Neural cell (in vitro differentiated cells): ENCODE measurements around the gene C2CD2L.

Experiments
- CTCF ChIP-seq: fragments of 450-650 bp; IDR thresholded peaks from 2 replicates; pipeline ENCODE4 v1.5.1; 2014; ENCODE audit warnings: antibody characterized with exemption, mild to moderate bottlenecking, moderate library complexity; ENCODE audit not compliant: poor library complexity, severe bottlenecking
- EZH2 ChIP-seq: fragments of 200-600, 300-800 bp; shearing (Covaris generic), sonication (generic); IDR thresholded peaks from 2 replicates; pipeline ENCODE4 v1.6.1; 2014; ENCODE audit warnings: antibody characterized with exemption, low read length, borderline replicate concordance, mild to moderate bottlenecking; ENCODE audit not compliant: insufficient read depth, poor library complexity, severe bottlenecking
- POLR2AphosphoS5 ChIP-seq: IDR thresholded peaks from 2 replicates; pipeline ENCODE4 v1.6.1; 2012
- REST ChIP-seq: IDR thresholded peaks from 2 replicates; pipeline ENCODE4 v1.6.1; 2012; ENCODE audit warnings: borderline replicate concordance

DNA sequence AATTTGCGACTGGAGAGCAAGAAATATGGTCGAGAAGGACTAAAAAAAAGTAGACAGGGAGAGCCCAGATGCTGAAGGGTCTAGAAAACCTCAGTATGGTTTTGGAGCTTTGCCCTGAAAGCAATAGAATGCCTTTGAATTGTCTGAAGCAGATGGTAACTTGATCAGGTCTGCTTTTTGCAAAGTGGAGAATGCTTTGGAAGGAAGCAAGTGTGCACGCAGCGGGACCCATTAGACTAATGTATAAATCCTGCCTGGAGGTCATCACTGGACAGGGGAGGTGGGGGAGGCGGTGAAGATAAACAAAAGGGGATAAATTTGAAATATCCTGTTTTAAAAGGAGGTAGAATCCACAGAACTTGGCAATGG lies 13.5 kb downstream of the C2CD2L start:
- TF ChIP-seq CTCF (no peak), POLR2AphosphoS5 (no peak), REST (no peak), EZH2 (no peak)
